SHP77 (cell line): ENCODE measurements around the gene ADGRD1.
"Not testable (repeated sequence)": the region's sequence is repeated elsewhere in the genome, so short reads cannot be mapped to it uniquely, and the experiment has no call there.

ENCODE experiments used
- DNase-seq, 2 experiments: peaks; one replicate each; lab custom pipeline; 2025; lab: John Stamatoyannopoulos, UW

The ADGRD1 gene

GRCh38 chr12:131104463-131105350 lies 151.0 kb downstream of the ADGRD1 start:
- peak; percentile 79 to 81 for DNase-seq

GRCh38 chr12:131105351-131105735 lies 151.6 kb downstream of the ADGRD1 start:
- no peak for DNase-seq

- no peak for DNase-seq
These were observed 152.1 kb downstream of the ADGRD1 start for GRCh38 chr12:131105736-131106348.

GRCh38 chr12:131106349-131106941 lies 152.7 kb downstream of the ADGRD1 start:
- DNase-seq, result no peak

- no peak for DNase-seq
These were observed 154.7 kb downstream of the ADGRD1 start for GRCh38 chr12:131108177-131108955.

GRCh38 chr12:131111446-131111845 lies 157.7 kb downstream of the ADGRD1 start:
- DNase-seq, result no peak

- no peak for DNase-seq
These were observed 158.3 kb downstream of the ADGRD1 start for GRCh38 chr12:131112021-131112420.

GRCh38 chr12:131112700-131113290 lies 159.1 kb downstream of the ADGRD1 start:
- DNase-seq, result no peak

- no peak for DNase-seq
These were observed 160.0 kb downstream of the ADGRD1 start for GRCh38 chr12:131113568-131114270.

GRCh38 chr12:131114271-131114670 lies 160.6 kb downstream of the ADGRD1 start:
- no peak for DNase-seq

GRCh38 chr12:131114942-131115584 lies 161.4 kb downstream of the ADGRD1 start:
- DNase-seq, result no peak

- DNase-seq, result no peak
These were observed 162.2 kb downstream of the ADGRD1 start for GRCh38 chr12:131115766-131116467.

- DNase-seq, result no peak
These were observed 162.9 kb downstream of the ADGRD1 start for GRCh38 chr12:131116468-131117117.

GRCh38 chr12:131117438-131118245 lies 163.9 kb downstream of the ADGRD1 start:
- DNase-seq, result no peak

GRCh38 chr12:131118371-131118770 lies 164.7 kb downstream of the ADGRD1 start:
- no peak for DNase-seq

GRCh38 chr12:131119345-131119744 lies 165.6 kb downstream of the ADGRD1 start:
- not testable (repeated sequence) for DNase-seq

- DNase-seq, result no peak
These were observed 166.2 kb downstream of the ADGRD1 start for GRCh38 chr12:131119936-131120335.

- no peak for DNase-seq
These were observed 167.1 kb downstream of the ADGRD1 start for GRCh38 chr12:131120831-131121271.
